ENCODE data around the gene SLC7A10. TPM values are rescaled to one million over a fixed set of nuclear protein-coding genes. Genes with fewer than 3 reads are reported as not detected.

Gene SLC7A10
- total RNA-seq, 1 donor from 2014 or later = 0.48 TPM

DNA sequence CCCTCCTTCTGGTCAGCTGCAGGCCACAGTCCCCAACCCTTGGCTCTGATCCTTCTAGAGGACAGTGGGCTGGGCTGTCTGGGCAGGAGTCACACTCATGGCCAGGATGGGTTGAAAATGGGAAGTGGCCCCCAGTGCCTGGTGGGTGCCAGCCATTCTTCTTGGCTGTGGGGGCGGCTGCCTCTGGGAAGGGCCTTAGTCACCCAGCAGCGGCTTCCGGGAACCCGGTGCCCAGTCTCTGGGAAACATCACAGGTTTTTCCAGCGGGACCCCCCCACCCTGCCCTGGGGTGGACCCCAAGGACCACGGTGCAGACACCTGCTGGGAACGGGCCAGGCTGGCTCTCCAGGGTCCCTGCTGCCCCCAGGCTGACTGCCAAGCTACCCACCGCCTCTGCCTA lies 27.3 kb upstream of the SLC7A10 start:
- no peaks in the 10 kb centered on the region for H3K27me3 Mint-ChIP-seq
- no peak overlapping the region for H3K4me3 Mint-ChIP-seq (ENCODE audit: low read depth)
- peaks cover 3% of the 10 kb centered on the region for H3K4me1 Mint-ChIP-seq (ENCODE audit: low read depth)
- H3K9me3 Mint-ChIP-seq (ENCODE audit: low read depth) = no peaks in the 10 kb centered on the region
- TF ChIP-seq, protein P1, sequence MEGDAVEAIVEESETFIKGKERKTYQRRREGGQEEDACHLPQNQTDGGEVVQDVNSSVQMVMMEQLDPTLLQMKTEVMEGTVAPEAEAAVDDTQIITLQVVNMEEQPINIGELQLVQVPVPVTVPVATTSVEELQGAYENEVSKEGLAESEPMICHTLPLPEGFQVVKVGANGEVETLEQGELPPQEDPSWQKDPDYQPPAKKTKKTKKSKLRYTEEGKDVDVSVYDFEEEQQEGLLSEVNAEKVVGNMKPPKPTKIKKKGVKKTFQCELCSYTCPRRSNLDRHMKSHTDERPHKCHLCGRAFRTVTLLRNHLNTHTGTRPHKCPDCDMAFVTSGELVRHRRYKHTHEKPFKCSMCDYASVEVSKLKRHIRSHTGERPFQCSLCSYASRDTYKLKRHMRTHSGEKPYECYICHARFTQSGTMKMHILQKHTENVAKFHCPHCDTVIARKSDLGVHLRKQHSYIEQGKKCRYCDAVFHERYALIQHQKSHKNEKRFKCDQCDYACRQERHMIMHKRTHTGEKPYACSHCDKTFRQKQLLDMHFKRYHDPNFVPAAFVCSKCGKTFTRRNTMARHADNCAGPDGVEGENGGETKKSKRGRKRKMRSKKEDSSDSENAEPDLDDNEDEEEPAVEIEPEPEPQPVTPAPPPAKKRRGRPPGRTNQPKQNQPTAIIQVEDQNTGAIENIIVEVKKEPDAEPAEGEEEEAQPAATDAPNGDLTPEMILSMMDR (IDR thresholded peaks at IDR 0.05; ENCODE audit: unreplicated experiment) = no peak
- DNase-seq (ENCODE audit: low spot score, unreplicated experiment) = no peak
- H3K27ac Mint-ChIP-seq = no peak overlapping the region
- H3K36me3 Mint-ChIP-seq (ENCODE audit: insufficient read depth) = no peaks in the 10 kb centered on the region

DNA sequence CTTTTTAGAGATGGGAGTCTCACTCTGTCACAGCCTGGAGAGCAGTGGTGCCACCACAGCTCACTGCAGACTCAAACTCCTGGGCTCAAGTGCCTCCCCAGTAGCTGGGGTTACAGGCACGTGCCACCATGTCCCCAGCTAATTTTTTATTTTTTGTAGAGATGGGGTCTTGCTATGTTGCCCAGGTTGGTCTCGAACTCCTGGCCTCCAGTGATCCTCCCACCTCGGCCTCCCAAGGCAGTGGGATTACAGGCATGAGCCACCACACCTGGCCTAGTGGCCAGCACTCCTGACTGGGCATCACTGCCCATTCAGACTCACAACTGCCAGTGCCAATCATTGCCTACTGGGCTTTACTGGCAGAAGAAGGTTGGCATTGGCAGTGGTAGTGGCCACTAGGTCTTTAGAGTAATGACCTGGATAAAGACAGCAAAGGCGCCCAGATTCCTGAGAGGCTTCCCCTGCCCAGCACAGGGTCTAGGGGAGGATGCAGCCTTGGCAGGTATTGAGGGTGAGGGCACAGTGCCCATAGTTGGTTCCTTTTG lies 26.8 kb upstream of the SLC7A10 start:
- Mint-ChIP-seq H3K9me3 (ENCODE audit: low read depth) (no peaks in the 10 kb centered on the region), H3K27me3 (no peaks in the 10 kb centered on the region), H3K27ac (no peak overlapping the region), H3K4me3 (ENCODE audit: low read depth) (no peak overlapping the region), H3K4me1 (ENCODE audit: low read depth) (peaks cover 3% of the 10 kb centered on the region), H3K36me3 (ENCODE audit: insufficient read depth) (no peaks in the 10 kb centered on the region)
- DNase-seq (ENCODE audit: low spot score, unreplicated experiment) = no peak
- TF ChIP-seq, protein P1 (IDR thresholded peaks at IDR 0.05; ENCODE audit: unreplicated experiment) = no peak

DNA sequence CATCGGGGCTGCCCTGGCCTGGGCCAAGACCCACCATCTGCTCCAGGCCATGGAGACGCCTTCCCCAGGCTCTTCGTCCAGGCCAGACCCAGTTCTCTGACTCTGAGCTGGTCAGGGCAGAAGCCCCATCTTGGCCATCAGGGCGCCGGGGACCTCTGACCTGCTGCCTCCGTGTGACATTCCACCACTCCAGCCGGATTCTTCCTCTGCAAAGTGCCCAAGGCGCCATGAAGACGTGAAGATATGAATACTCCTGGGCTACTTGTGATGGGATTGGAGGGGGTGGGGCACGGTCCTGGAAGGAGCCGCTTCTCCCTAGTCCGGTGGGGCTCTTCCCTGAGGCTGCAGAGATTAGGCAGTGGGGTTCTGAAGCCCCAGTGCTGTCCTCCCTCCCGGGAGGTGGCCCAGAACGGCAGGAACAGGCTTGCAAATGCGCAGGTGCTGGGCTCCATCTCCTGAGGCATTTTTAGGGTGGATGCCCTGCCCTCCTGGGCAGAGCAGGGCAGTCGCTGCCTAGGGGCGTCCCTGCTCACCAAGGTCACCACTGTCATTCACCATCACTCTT lies 26.0 kb upstream of the SLC7A10 start:
- DNase-seq (ENCODE audit: low spot score, unreplicated experiment) = no peak
- no peak overlapping the region for H3K4me3 Mint-ChIP-seq (ENCODE audit: low read depth)
- no peaks in the 10 kb centered on the region for H3K36me3 Mint-ChIP-seq (ENCODE audit: insufficient read depth)
- no peak overlapping the region for H3K27ac Mint-ChIP-seq
- H3K4me1 Mint-ChIP-seq (ENCODE audit: low read depth) = peaks cover 6% of the 10 kb centered on the region
- H3K27me3 Mint-ChIP-seq = no peaks in the 10 kb centered on the region
- no peaks in the 10 kb centered on the region for H3K9me3 Mint-ChIP-seq (ENCODE audit: low read depth)
- TF ChIP-seq, protein P1 (IDR thresholded peaks at IDR 0.05; ENCODE audit: unreplicated experiment) = no peak

DNA sequence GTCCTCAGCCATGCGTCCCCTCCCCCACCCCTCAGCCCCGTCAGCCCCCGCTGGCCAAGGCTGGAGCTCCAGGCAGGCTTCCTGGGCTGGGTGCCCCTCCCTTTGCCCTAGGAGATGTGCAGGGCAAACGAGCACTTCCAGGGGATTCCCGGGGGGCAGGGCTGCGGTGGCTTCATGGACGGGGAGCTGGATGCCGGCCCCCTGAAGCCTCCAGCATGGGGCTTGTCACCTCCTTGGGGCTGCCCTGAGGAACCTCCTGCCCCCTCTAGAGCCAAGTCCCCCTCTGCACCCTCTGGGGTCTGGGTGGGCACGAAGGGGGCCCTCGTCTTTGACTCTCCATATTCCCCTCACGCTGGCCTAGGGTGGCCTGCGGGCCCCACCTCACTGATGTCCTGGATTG lies 25.4 kb upstream of the SLC7A10 start:
- no peaks in the 10 kb centered on the region for H3K27me3 Mint-ChIP-seq

DNA sequence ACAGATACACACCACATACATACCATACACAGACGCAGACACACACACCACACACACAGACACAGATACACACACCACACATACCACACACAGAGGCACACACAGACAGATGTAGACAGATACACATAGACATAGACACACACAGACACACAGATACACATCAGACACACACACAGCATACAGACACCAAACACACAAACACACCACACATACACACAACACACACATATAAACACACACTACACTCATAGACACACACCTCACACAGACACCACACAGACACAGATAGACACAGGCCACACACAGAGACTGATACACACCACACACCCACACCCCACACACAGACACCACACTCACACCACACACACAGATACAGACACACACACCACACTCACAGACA lies 24.9 kb upstream of the SLC7A10 start:
- no peak overlapping the region for H3K4me3 Mint-ChIP-seq (ENCODE audit: low read depth)
- no peaks in the 10 kb centered on the region for H3K36me3 Mint-ChIP-seq (ENCODE audit: insufficient read depth)
- TF ChIP-seq, protein P1 (IDR thresholded peaks at IDR 0.05; ENCODE audit: unreplicated experiment) = no peak
- no peak for DNase-seq (ENCODE audit: low spot score, unreplicated experiment)
- H3K4me1 Mint-ChIP-seq (ENCODE audit: low read depth) = peaks cover 6% of the 10 kb centered on the region
- no peaks in the 10 kb centered on the region for H3K9me3 Mint-ChIP-seq (ENCODE audit: low read depth)
- H3K27me3 Mint-ChIP-seq = no peaks in the 10 kb centered on the region
- no peak overlapping the region for H3K27ac Mint-ChIP-seq

More for the DNA sequence above, 25.4 kb upstream of the SLC7A10 start:
- TF ChIP-seq, protein P1 (IDR thresholded peaks at IDR 0.05; ENCODE audit: unreplicated experiment) = no peak
- Mint-ChIP-seq H3K9me3 (ENCODE audit: low read depth) (no peaks in the 10 kb centered on the region), H3K36me3 (ENCODE audit: insufficient read depth) (no peaks in the 10 kb centered on the region), H3K4me3 (ENCODE audit: low read depth) (no peak overlapping the region), H3K27ac (no peak overlapping the region), H3K4me1 (ENCODE audit: low read depth) (peaks cover 6% of the 10 kb centered on the region)
- no peak for DNase-seq (ENCODE audit: low spot score, unreplicated experiment)
